Measurements from ENCODE around the gene DUSP10.

The DUSP10 gene

DNA sequence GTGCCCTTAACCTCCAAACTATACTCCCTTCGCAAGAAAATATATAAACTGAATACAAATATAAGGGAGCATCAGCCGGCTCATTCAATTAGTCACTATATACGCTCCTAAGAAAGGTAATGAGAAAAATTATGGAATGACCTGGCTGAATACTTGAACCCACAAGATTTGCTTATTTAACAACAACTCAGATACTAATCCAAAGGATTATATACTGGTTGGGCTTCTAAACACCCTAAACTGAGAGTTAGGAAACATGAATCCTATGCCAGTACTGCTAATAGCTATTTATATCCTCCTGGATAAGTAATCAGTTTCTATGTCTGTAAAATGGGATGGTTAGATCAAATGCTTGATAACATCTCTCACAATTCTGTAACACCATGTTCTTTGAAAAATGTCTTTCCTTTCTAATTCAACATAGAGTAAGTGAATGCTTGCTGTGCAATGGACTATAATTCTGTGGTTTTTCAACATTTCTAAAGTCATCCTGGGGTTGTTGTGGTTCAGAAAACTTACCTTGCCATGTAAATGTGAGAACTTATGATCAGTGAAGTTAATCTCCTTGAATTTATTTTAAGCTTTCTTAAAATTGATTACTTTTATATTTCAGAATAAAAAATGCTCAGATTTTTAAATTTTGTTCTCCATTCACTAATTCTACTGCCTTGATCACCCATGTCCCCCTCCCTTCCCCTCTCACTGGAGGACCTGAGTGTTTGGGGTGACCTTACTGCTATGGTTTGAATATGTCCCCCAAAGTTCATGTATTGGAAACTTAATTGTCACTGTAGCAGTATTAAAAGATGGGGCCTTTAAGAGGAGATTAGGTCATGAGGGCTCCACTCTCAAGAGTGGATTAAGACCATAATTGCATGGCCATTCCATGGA, 14.5 kb downstream of the DUSP10 start:
- no peak for DNase-seq

DNA sequence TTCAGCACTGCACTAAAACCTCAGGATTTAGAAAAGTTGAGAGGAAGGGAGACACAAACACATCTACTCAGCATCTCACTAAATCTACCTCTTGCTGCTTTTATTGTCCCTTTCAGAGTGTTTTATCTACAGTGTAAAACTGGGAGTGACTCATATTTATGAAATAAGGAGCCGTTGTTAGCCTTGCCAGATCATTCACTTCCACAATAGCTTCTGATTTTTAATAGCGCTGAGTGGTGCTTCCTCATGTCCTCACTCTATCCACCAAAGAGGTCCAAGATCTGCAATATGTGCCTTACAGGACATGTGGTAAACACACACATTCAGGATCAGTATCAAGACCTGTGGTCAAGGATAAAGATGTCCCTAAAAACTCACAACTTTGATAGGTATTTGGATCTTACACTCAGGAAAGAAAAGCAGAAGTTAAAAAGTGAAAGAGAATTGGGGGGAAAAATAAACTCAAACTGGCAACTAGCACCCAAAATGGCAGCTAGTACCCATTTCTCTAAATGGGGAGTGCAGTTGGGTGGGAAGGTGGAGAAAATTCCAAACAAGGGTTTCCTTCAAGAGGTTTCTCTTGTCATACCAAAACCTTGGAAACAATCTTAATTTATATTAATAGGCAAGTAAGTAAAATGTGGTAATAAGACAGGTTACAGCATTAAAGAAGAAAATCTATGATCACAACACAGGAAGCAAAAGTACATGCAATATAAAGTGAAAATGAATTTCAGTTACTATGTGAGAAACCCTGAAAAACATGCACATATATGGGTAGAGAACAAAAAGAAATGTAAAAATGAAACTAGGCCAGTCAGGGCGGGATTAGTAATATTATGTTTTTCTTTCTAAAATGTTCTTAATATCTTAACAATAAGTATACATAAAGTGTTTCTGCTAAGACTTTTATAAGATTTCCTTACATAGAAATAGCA, 15.9 kb downstream of the DUSP10 start:
- no peak for DNase-seq

DNA sequence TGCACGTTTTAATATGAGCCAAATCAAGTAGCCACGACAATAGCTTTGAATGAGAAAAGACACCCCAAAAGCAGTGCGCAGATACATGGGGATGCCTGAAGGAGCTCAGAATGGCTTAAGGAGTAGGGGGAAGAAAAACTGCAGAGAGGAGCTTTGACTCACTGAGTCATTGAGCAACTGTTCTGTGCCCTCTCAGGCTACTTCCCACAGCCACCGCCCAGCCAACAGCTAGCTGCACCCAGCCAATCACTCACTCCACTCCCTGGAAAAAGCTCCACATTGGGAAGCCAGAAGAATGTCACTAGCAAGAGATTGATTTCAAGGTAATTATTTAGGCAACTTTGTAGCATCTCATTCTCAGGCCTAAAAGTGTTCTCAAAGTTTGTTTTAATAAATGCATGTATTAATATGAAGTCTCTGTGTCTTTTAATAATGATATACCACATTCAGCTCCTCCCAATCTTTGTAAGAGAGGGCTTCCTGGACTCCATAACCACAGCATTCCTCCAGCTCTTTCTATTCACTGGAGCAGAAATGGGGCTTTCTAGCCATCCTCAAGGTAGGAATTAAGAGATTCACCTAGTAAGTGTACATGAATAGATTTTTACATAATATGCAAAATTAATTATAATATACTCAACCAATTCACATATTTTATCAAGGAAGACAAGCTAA, 16.8 kb downstream of the DUSP10 start:
- DNase-seq = no peak

DNA sequence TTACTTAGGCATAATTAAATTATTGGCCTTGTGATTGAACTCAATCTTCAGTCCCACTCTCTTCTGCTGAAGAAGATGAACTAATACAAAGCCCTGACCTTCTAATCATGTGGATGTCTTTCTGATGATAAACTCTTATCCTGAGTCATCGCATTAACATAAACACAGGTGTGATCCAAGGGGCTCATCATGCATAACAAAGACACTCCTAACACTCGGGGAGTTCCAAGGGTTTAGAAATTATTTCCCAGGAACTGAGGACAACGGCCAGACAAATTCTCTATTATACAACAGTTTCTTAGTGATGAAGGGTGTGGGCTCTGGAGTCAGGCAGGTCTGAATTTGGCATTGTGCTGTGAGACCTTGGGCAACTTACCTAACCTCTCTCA, 18.0 kb downstream of the DUSP10 start:
- no peak for DNase-seq

DNA sequence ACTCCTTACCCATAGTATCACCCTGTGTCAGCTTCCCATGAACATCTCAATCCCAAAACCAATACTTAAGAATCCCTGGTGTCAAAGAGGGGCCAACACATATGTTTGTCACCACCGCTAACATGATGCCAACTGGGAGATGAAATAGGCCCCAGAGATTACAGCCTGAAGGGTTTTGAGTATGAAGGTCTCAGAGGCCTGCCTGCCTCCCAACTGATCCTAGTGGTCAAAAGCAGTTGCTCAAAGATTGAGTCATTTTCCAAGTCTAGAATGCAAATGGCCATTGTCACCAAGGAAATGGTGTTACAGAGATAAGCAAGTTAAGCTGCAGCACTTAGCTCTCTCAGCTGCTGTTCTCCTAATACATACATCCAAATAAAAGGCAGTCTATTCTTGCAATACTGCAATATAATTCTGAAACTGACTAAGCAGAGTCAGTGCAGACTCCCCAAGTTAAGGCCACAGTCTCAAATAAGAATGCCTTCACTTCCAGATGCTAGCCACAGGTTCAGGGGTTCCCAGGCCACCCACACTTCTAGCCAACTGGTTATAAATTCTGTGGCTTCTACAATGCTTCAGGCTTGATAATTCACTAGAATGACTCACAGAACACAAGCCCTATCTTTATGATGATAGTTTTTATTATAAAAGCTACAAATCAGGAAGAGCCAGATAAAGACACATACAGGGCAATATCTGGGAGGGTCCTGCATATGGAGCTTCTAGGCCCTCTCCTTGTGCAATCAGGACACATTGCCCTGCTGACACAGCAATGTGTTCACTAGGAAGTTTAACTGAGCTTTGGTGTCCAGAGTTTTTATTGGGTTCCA, 18.7 kb downstream of the DUSP10 start:
- DNase-seq = no peak

DNA sequence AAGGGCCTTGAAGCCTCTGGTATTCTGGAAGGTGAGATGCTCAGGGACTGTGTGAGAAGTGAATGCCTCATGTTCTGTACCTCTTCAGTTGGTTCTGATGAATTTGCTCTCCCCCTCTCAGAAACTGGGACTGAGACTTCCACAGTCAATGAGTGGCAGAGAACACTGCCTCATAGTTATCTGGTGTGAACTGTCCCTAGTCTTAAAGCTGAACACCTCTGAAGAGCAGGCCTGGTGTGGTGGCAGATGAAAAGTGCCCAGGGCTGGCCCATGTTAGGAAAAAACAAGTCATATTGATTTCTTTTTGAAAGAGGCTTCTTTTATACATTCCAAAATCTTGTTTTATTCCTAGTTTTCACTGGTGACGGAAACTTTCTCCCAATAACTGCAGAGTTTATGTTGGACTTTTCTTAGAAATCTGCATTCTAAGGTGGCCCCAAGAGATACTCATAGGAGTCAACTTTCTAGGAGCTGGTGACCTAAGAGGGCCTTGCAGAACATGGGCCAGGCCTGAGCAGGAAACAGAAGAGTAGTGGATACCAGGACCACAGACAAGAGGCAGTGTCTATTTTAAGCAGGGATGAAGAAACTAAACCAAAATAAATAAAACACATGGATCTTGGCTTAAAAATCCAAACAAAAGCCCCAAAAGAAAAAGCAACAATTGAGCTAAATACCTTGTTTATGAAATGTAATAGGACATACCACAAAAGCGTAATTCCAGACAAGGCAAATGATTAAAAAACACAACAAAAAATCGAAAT, 19.5 kb downstream of the DUSP10 start:
- DNase-seq = no peak

DNA sequence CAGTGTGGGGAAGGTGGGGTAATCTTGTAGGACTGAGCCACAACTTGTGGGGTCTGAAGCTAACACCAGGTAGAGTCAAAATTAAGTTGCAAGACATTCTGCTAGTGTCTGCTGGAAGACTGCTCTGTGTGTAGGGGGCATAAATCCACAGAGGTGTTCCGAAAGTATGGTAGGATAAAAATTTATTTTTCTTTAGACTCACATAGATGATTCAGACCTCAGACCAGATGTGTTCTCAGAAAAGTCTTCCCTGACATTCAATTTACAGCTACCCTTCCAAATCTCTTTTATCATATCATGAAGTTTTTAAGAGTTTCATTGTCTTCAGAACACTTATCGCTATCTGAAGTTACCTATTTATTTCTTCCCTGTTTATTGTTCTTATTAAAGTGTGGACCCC, 21.3 kb downstream of the DUSP10 start:
- no peak for DNase-seq

DNA sequence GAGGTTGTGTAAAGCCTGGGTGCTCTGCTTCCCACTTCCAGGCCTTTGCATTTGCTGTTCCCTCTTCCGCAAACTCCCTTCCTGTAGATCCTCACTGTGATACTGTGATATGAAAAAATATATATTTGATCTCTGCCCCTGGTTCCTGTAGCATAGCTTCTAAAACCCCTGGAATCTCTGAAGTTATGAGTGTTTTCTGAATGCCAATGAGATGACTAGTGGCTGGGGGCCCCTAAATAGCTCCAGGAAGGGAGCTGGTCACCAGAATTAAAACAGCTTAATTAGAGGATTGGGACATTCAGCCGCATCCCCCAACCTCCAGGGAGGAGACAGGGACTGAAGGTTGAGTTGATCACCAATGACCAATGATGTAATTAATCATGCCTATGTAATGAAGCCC, 21.9 kb downstream of the DUSP10 start:
- DNase-seq = no peak

DNA sequence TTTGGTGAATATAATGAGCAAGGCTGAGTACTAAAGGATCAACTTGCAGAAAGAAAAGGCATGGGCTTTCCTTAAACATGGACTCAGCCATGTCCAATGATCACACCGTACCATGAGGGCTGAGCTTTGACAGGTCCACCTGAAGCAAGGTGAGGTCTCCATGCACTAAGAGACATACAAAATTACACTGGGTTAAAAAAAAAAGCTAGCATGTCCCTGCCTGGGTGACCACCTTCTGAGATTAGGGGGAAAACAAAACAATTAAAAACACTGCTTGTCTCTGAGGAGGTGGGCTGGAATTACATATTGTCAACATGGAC, 22.7 kb downstream of the DUSP10 start:
- DNase-seq = no peak

DNA sequence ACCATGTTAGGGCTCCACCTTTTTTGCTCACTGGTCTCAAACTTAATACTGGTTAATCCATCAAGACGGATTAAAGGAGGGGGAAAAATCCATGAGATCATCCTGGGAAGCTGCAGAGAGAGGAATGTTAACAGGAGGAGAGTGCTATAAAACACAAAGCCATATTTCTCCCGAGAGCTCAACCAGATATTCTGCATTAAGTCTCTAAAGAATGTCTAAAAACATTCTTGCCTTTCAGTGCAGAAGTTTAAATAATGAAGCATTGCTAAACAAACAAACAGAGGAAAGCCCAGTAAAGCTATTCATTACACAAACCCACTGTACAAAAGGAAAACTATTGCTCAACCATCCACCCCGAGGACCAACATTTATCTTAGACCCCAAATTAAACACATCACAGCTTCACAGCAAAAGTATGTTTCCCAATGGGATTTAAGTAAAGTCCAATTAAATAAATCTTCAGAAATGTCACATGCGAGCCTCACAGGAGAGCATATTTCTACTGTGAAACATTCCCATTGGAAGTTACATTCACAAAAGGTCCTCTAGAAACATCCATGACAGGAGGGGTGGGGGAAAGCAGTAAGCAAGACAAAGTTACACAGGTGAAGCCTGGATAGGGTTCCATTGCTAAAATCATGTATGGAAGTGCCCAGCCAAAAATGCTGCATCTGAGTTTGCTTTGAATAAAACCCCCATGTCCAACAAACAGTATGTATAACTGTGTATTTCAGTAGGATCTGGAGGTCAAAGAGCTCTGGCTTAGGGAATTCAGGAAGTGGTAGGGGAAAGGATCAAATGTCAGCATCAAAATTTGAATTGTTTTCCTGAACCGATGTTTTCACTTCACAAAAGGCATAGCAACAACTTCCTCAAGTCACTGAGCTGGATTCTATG, 23.3 kb downstream of the DUSP10 start:
- DNase-seq = no peak

DNA sequence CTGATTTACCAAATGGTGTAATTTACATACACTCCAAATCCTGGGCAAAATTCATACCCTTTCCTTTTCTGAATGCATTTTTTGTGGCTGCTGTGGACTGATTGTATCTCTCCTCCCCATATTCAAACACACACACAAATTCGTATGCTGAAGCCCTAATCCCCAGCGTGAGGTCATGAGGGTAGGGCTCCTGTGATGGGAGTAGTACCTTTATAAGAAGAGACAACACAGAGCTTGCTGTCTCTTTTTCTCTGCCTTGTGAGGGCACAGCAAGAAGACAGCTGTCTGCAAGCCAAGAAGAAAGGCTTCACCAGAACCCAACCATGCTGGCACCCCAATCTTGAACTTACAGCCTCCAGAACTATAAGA, 24.4 kb downstream of the DUSP10 start:
- no peak for DNase-seq

DNA sequence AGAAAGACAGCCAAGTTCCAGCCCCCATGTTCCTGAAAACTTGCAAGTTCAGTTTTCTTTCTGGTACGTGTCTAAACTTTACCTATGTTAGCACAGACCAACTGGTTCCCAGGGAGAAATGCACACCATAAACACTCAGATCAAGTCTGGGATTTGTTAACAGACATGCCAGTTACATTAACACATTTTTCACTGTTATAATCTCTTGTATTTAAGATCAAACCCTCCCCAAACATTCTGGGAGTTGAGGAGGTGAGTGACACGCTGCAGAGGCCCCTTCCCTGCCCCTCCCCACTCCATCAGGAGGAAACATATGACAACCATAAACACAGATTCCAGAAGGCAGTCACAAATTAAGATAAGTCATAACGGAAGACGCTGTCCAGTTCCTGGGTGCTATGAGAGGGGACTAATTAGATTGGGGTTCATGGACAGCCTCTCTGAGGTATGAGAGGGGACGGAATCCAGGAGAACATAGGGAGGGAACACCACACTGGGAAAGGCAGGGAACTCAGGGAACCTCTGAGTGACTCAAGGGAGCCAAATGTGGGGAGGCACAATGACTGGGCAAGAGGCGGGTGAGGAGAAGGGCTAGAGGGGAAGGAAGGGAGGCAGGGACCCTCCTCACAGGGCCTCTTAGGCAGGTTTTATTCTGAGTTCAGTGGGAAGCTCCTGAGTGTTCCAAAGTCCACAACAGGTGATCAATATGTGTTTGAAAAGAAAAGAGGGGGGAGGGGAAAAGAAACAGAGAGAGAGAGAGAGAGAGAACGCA, 25.0 kb downstream of the DUSP10 start:
- DNase-seq = no peak

DNA sequence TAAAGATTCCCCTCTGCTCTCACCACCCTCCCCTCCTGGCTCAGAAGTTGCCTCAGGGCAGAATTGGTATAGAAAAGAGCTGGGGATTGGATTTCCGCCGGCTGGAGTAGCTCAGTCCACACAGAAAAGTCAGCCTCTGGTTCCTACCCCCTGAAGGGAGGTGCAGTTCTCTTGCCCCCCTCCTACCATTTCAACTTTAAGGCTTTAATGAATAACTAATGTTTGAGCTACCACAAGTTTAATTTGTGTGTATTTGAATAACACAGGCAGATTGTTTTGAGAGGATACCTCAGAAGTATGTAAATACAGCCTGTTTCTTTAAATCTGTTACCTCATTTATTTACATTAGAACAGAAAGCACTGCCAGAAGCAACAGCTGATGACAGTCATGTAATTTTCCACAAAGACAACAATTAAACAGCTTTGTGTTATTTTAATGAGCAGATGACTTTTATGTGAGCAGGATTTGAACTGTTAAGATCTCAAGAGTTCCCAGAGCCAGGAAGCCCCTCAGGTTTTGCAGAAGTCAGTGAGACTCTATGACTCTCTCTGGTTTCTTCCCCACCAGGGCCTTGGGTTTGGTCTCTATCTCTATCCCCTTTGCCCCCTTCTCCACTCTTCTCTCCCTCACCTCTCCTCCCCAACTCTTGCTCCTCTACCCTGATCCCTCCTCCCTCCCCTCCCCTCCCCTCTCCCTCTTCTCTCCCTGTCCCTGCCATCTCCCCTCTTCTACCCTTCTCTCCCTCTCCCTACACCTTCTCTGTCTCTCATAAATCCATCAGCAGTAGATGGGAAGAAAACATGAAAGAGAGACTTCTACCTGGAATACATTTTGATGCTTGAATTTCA, 26.3 kb downstream of the DUSP10 start:
- peak; percentile 14 for DNase-seq

DNA sequence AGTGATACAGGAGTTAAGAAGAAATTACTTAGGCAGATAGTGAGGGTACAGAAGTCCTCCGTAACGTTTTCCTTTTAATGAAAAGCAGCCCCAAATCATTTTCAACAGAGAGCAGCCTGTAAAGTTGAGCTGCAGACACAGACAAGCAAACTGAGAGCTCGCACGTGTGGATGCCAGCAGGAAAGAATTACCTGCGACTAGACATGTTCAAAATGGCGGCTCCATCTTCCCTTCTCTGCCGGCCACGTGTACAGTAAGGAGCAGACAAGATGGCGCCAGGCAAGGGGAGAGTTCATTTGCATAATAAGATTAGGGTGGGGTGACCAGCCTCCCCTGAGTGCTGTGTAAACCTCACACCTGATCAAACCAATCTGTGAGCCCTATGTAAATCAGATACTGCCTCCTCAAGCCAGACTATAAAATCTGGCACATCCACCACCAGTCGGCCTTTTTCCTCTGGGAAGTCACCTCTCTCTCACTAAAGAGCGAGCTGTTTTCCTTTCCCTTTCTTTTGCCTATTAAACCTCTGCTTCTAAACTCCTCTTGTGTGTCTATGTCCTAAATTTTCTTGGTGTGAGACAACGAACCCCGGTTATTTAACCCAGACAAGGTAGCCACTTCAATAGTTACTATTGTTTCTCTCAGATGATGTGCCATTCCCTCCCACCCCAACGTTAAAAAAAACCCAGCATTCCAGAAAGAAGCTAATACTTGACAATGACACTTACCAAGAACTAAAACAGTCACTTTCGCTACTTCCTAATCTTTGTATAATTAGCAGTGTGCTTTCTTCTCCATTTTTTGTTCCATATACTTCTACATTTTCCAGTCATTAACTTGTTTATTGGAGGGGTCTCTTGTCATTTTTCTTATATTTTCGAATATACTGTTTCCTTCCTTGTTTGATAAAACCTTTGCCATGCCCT, 27.4 kb downstream of the DUSP10 start:
- DNase-seq = peak; percentile 79

DNA sequence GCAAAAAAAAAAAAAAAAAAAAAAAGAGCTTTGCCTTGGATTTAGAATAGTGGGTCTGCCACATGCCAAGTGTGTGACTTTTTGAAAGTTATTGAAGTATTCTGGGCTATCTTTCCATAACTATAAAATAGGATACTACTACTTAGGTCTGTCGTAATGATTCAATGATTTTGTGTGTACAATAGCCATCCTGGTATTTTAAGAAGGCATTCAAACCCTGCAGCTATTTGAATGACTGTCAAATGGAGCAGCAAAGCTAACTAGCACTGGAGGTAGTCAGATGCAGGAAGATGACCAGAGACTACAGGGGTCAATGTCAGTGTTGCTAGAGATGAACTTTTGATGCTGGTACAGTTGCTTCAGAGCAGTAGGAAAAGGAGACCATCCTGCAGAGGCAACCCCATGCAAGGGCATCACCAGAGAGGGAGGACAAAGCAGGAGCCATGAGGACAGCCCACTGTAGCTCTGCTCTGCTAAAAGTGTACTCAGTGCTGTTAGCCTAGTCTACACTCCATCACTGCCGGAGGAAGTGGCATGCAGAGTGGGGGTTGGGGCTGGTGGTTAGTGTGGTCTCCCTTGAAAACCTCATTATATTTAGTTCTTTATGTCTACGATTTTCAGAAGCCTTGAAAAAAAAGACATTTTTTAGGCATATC, 29.0 kb downstream of the DUSP10 start:
- no peak for DNase-seq

DNA sequence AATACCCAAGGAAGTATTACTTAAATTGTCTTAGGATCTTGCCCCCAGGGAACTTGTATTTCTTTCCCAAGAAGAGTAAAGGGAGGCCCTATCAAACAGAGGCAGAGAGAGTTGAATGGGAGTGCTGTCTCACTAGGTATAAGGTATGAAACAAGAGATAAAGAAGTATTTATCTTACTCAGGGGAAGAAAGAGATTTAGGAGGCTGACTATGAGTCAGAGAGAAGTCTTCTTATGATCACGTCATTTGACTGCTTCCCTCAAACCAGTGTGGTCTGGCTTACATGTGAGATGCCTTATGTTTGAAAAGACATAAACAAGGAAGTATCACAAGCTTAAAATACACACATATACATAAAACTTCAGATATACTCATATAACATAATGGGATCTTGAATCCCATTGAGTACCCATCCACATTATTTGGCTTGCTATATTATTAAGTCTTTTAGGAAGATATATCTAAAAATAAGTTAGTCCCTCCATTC, 29.6 kb downstream of the DUSP10 start:
- no peak for DNase-seq

DNA sequence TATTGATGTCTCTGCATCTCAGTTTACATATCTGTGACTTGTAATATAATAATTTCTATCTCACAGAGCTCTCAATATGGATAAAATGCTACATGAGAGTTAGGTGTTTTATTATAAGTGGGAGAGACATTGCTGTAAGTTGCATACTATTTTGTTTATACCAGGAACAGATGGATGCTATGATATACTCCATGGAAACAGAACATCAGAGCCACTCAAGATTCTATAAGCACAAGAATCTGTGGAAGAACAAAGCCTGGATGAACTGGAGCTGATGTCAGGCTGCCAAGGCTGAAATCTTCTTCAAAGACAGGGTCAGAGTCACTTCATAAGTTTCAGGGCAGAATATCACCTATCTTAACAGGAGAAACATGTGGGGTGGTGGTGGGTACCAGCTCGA, 30.2 kb downstream of the DUSP10 start:
- DNase-seq = no peak

Data from NCI-H1048 (cell line).